ENCODE data around the gene MYOM1.

The MYOM1 gene

GRCh38 chr18:3186678-3187658 lies 32.8 kb downstream of the MYOM1 start:
- no peak for DNase-seq (ENCODE audit: low read depth in 3 of 3)

GRCh38 chr18:3184275-3184963 lies 35.3 kb downstream of the MYOM1 start:
- DNase-seq (ENCODE audit: low read depth in 3 of 3): no peak

GRCh38 chr18:3183103-3183717 lies 36.6 kb downstream of the MYOM1 start:
- DNase-seq (ENCODE audit: low read depth in 3 of 3): no peak

GRCh38 chr18:3180325-3180724 lies 39.4 kb downstream of the MYOM1 start:
- no peak for DNase-seq (ENCODE audit: low read depth in 3 of 3)

GRCh38 chr18:3179430-3180089 lies 40.2 kb downstream of the MYOM1 start:
- no peak for DNase-seq (ENCODE audit: low read depth in 3 of 3)

GRCh38 chr18:3177902-3178687 lies 41.7 kb downstream of the MYOM1 start:
- peak in 1 of 3 donors; percentile 4 for DNase-seq (ENCODE audit: low read depth in 3 of 3)

- no peak for DNase-seq (ENCODE audit: low read depth in 3 of 3)
Measured at GRCh38 chr18:3175195-3175758, 44.5 kb downstream of the MYOM1 start.

GRCh38 chr18:3172097-3172496 lies 47.7 kb downstream of the MYOM1 start:
- DNase-seq (ENCODE audit: low read depth in 3 of 3): no peak

GRCh38 chr18:3171631-3172030 lies 48.1 kb downstream of the MYOM1 start:
- DNase-seq (ENCODE audit: low read depth in 3 of 3): no peak

GRCh38 chr18:3170441-3171161 lies 49.2 kb downstream of the MYOM1 start:
- no peak for DNase-seq (ENCODE audit: low read depth in 3 of 3)

- no peak for DNase-seq (ENCODE audit: low read depth in 3 of 3)
Measured at GRCh38 chr18:3164381-3164780, 55.4 kb downstream of the MYOM1 start.

GRCh38 chr18:3163968-3164367 lies 55.8 kb downstream of the MYOM1 start:
- DNase-seq (ENCODE audit: low read depth in 3 of 3): no peak

- no peak for DNase-seq (ENCODE audit: low read depth in 3 of 3)
Measured at GRCh38 chr18:3162181-3162580, 57.6 kb downstream of the MYOM1 start.

- DNase-seq (ENCODE audit: low read depth in 3 of 3): no peak
Measured at GRCh38 chr18:3159830-3160229, 59.9 kb downstream of the MYOM1 start.

- DNase-seq (ENCODE audit: low read depth in 3 of 3): no peak
Measured at GRCh38 chr18:3157606-3158005, 62.2 kb downstream of the MYOM1 start.

GRCh38 chr18:3157086-3157485 lies 62.7 kb downstream of the MYOM1 start:
- DNase-seq (ENCODE audit: low read depth in 3 of 3): no peak

GRCh38 chr18:3156325-3156640 lies 63.5 kb downstream of the MYOM1 start:
- no peak for DNase-seq (ENCODE audit: low read depth in 3 of 3)

- DNase-seq (ENCODE audit: low read depth in 3 of 3): no peak
Measured at GRCh38 chr18:3154214-3154613, 65.6 kb downstream of the MYOM1 start.

GRCh38 chr18:3153107-3153704 lies 66.6 kb downstream of the MYOM1 start:
- no peak for DNase-seq (ENCODE audit: low read depth in 3 of 3)

GRCh38 chr18:3152294-3152693 lies 67.5 kb downstream of the MYOM1 start:
- no peak for DNase-seq (ENCODE audit: low read depth in 3 of 3)

All from stimulated activated CD4-positive, alpha-beta T cell treated with anti-CD3 and anti-CD28 coated beads, TNF-alpha, amount 100 ng/mL, for 48 hours (primary cell).